Measurements from ENCODE around the gene EZR. TPM values are rescaled to one million over a fixed set of nuclear protein-coding genes. Genes with fewer than 3 reads are reported as not detected.
A peak's percentile ranks its signal among the peaks of the same experiment; 100 is the strongest.

Gene EZR
- total RNA-seq, 2 donors from 2014 or later, result 118 to 222 TPM

DNA sequence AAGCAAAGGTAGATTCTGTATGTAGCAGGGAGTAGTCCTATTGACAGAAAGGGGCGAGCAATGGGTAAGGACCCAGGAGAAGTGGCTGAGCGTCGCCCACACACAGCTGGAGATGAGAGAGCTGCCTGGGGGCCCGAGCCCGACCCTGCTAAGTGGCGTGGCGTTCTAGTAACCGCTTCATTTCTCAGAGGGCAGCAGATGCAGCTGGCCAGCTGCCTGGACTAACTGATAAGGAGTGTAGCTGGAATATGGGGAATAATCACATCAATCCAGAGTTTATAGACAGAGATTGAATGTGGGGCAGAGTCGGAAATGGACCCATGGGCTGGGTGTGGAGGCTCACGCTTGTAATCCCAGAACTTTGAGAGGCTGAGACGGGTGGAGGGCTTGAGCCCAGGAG is 64.4 kb downstream of the EZR start:
- 94% methylated on average over 11 of the region's 11 CpGs for WGBS
- H3K9me3 ChIP-seq, result no peaks in the 10 kb centered on the region
- H3K36me3 ChIP-seq, result no peaks in the 10 kb centered on the region
- H3K4me1 ChIP-seq (replicated peaks), result no peaks in the 10 kb centered on the region
- intact Hi-C loops (cut with DNase I), result no loop called here
- TF ChIP-seq POLR2A (IDR thresholded peaks at IDR 0.05) (no peak), POLR2AphosphoS5 (IDR thresholded peaks at IDR 0.05) (no peak)
- TF ChIP-seq, protein P1, sequence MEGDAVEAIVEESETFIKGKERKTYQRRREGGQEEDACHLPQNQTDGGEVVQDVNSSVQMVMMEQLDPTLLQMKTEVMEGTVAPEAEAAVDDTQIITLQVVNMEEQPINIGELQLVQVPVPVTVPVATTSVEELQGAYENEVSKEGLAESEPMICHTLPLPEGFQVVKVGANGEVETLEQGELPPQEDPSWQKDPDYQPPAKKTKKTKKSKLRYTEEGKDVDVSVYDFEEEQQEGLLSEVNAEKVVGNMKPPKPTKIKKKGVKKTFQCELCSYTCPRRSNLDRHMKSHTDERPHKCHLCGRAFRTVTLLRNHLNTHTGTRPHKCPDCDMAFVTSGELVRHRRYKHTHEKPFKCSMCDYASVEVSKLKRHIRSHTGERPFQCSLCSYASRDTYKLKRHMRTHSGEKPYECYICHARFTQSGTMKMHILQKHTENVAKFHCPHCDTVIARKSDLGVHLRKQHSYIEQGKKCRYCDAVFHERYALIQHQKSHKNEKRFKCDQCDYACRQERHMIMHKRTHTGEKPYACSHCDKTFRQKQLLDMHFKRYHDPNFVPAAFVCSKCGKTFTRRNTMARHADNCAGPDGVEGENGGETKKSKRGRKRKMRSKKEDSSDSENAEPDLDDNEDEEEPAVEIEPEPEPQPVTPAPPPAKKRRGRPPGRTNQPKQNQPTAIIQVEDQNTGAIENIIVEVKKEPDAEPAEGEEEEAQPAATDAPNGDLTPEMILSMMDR (IDR thresholded peaks at IDR 0.05), result no peak
- H3K27me3 ChIP-seq (replicated peaks; ENCODE audit: insufficient read depth), result no peaks in the 10 kb centered on the region
- DNase-seq (ENCODE audit: low spot score), result no peak
- H3K4me3 ChIP-seq, result no peak overlapping the region
- no peak overlapping the region for H3K27ac ChIP-seq

DNA sequence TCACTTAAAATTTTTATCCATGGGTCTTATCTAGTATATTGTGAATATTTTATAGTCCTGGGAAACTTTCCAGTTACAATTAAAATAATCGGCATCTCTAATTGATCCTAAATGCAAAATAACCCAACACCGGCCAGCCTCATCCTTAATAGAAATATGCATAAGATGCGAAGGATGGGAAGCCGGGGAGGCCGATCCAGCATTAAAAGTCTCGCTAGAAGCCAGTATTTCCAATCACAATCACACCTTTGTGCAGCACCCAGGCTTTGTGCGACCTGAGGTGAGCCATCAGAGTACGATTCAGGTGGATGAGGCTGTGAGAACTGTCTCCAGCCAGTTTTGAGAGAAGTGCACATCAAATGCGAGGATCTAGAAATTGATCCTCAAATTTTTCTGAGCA is 65.4 kb downstream of the EZR start:
- H3K36me3 ChIP-seq, result no peaks in the 10 kb centered on the region
- no peaks in the 10 kb centered on the region for H3K4me1 ChIP-seq (replicated peaks)
- no peak for DNase-seq (ENCODE audit: low spot score)
- no peaks in the 10 kb centered on the region for H3K9me3 ChIP-seq
- TF ChIP-seq POLR2A (IDR thresholded peaks at IDR 0.05), result no peak
- TF ChIP-seq POLR2AphosphoS5 (IDR thresholded peaks at IDR 0.05), result no peak
- TF ChIP-seq, protein P1 (IDR thresholded peaks at IDR 0.05), result no peak
- intact Hi-C loops (cut with DNase I), result no loop called here
- no peak overlapping the region for H3K27ac ChIP-seq
- no peaks in the 10 kb centered on the region for H3K27me3 ChIP-seq (replicated peaks; ENCODE audit: insufficient read depth)
- H3K4me3 ChIP-seq, result no peak overlapping the region
- 96% methylated on average over 9 of the region's 9 CpGs for WGBS

DNA sequence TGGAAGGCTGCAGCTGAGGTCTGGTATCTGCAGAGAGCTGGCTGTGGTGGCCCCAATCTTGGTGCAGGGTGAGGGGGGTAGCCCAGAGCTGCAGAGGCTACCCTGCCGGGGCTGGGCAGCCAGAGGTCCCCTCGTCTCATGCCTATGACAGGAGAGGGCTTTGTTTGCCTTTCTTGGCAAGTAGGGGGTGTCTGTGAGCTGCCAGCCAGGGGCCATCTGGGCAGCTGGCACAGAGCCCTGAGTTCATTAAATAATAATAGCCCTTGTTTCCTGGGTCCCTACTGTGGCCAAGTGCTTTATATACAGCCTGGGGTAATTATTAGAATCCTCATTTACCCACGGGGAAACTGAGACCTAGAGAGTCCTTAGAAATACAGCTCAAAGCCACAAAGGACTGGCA is 66.6 kb downstream of the EZR start:
- H3K27me3 ChIP-seq (replicated peaks; ENCODE audit: insufficient read depth), result no peaks in the 10 kb centered on the region
- no peak for DNase-seq (ENCODE audit: low spot score)
- intact Hi-C loops (cut with DNase I), result no loop called here
- TF ChIP-seq, protein P1 (IDR thresholded peaks at IDR 0.05), result peak in 1 of 4 experiments; percentile 27
- TF ChIP-seq POLR2A (IDR thresholded peaks at IDR 0.05) (no peak), POLR2AphosphoS5 (IDR thresholded peaks at IDR 0.05) (no peak)
- H3K4me3 ChIP-seq, result no peak overlapping the region
- no peaks in the 10 kb centered on the region for H3K4me1 ChIP-seq (replicated peaks)
- H3K36me3 ChIP-seq, result no peaks in the 10 kb centered on the region
- no peaks in the 10 kb centered on the region for H3K9me3 ChIP-seq
- WGBS, result 28% methylated on average over 3 of the region's 3 CpGs
- H3K27ac ChIP-seq, result no peak overlapping the region

DNA sequence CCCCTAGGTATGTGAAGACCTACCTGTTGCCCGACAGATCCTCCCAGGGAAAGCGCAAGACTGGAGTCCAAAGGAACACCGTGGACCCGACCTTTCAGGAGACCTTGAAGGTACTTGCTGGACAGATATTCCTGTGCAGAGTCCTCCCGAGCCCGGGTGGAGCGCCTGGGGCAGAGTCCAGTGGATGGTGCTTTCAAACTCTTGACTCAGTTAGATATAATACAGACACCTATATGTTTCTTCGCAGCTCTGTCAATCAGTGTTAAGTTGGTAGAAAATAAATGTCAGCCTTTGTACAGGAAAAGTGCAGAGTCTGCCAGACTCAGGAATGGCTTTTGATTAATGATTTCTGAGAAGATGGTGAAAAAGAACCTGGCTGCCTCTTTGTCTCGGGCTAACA is 67.2 kb downstream of the EZR start:
- H3K36me3 ChIP-seq, result no peaks in the 10 kb centered on the region
- TF ChIP-seq, protein P1 (IDR thresholded peaks at IDR 0.05), result no peak
- no peak for TF ChIP-seq POLR2A (IDR thresholded peaks at IDR 0.05)
- TF ChIP-seq POLR2AphosphoS5 (IDR thresholded peaks at IDR 0.05), result no peak
- no peaks in the 10 kb centered on the region for H3K4me1 ChIP-seq (replicated peaks)
- no peaks in the 10 kb centered on the region for H3K27me3 ChIP-seq (replicated peaks; ENCODE audit: insufficient read depth)
- H3K27ac ChIP-seq, result no peak overlapping the region
- H3K9me3 ChIP-seq, result no peaks in the 10 kb centered on the region
- intact Hi-C loops (cut with DNase I), result no loop called here
- H3K4me3 ChIP-seq, result no peak overlapping the region
- no peak for DNase-seq (ENCODE audit: low spot score)
- WGBS, result 69% methylated on average over 9 of the region's 9 CpGs

DNA sequence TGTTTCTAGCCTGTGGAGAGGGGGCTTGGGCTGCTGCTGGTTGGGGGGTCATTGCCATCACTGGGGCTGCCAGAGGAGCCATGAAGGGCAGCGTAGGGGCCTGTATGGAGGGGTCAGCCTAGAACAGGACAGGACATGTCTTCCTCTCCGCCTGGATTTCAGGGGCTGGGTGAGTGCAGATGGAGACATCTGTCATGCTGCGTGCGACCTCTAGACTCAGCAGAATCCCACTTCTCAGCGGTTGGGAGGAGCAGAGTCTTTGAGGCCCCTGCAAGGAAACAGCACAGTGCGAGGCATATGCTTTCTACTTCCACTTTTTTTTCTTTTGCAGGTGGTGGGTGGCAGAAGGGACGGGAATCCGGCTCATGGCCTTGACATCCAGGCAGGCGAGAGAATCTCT is 67.9 kb downstream of the EZR start:
- no peak for DNase-seq (ENCODE audit: low spot score)
- intact Hi-C loops (cut with DNase I), result no loop called here

More for the DNA sequence above, 67.9 kb downstream of the EZR start:
- Histone ChIP-seq H3K36me3 (no peaks in the 10 kb centered on the region), H3K27me3 (replicated peaks; ENCODE audit: insufficient read depth) (no peaks in the 10 kb centered on the region), H3K4me3 (no peak overlapping the region), H3K9me3 (no peaks in the 10 kb centered on the region), H3K4me1 (replicated peaks) (no peaks in the 10 kb centered on the region), H3K27ac (no peak overlapping the region)
- no peak for TF ChIP-seq POLR2AphosphoS5 (IDR thresholded peaks at IDR 0.05)
- TF ChIP-seq, protein P1 (IDR thresholded peaks at IDR 0.05), result no peak
- TF ChIP-seq POLR2A (IDR thresholded peaks at IDR 0.05), result no peak
- 93% methylated on average over 9 of the region's 9 CpGs for WGBS
